Gastroesophageal sphincter (tissue), 3 donors: ENCODE results near the gene SYNPO.

Experiments
- EP300 ChIP-seq: sonication (generic); formaldehyde crosslinking; IDR thresholded peaks from one replicate; pipeline ENCODE4 v1.6.1; 2017; ENCODE audit warnings: antibody characterized with exemption, mild to moderate bottlenecking
- POLR2A ChIP-seq, 2 donors: fragments of 450-650 bp; IDR thresholded peaks; one replicate each; pipeline ENCODE4 v1.6.1; 2017; ENCODE audit warnings: antibody characterized with exemption in 2 of 2, mild to moderate bottlenecking in 2 of 2, moderate library complexity in 1 of 2
- TF ChIP-seq, protein P1 (sequence below), 4 experiments: fragments of 200-600 bp in 2 of 4; fragments of 450-650 bp in 2 of 4; sonication (generic) in 1 of 4; IDR thresholded peaks; one replicate each; pipeline ENCODE4 v1.5.1; 2017 to 2019; ENCODE audit warnings: antibody characterized with exemption in 4 of 4, mild to moderate bottlenecking in 2 of 4, moderate library complexity in 2 of 4

DNA sequence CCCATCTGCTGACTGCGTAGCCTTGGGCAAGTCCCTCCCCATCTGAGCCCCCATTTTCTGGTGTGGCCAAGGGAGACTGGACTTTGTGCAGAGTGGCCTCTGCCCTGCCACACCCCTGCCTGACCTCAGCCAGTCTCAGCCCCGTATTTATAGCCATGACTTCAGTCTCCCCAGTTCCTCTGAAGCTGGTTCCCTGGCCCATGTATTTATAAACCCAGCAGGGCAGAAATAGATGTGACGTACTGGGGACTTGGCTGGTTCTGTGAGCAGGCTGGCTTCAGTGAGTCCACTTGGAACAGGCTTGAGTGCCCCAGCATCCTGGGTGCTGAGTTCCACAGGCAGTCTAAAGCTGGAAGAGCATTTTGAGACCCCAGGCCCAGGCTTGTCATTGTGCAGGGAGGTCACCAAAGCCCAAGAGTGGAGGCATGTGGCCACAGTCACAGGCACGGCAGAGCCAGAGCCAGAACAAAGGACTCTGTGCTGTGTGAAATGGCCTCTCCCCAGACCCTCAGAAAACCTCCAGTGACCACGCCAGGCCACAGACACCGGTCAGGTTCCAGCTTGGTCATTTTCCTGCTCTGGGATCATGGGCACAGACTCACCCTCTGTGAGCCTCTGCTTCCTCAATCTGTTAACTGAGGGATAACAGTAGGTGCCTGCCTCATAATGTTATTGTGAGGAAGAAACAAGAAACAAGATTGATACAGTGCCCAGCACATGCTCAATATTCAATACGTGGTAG lies 30.4 kb upstream of the SYNPO start:
- TF ChIP-seq, protein P1, sequence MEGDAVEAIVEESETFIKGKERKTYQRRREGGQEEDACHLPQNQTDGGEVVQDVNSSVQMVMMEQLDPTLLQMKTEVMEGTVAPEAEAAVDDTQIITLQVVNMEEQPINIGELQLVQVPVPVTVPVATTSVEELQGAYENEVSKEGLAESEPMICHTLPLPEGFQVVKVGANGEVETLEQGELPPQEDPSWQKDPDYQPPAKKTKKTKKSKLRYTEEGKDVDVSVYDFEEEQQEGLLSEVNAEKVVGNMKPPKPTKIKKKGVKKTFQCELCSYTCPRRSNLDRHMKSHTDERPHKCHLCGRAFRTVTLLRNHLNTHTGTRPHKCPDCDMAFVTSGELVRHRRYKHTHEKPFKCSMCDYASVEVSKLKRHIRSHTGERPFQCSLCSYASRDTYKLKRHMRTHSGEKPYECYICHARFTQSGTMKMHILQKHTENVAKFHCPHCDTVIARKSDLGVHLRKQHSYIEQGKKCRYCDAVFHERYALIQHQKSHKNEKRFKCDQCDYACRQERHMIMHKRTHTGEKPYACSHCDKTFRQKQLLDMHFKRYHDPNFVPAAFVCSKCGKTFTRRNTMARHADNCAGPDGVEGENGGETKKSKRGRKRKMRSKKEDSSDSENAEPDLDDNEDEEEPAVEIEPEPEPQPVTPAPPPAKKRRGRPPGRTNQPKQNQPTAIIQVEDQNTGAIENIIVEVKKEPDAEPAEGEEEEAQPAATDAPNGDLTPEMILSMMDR (IDR thresholded peaks at IDR 0.05), result no peak
- TF ChIP-seq POLR2A (IDR thresholded peaks at IDR 0.05), result no peak
- no peak for TF ChIP-seq EP300
